Endometrium (tissue), 2 donors: Measurements from ENCODE around the gene HTR3B.
"Not testable (repeated sequence)": the region's sequence is repeated elsewhere in the genome, so short reads cannot be mapped to it uniquely, and the experiment has no call there.

Source experiments
- FAIRE-seq: peaks from 2 replicates; lab custom pipeline; 2012; peaks lifted over from hg19 to GRCh38; lab: Jason Lieb, UNC
- donor health status: control.
- donor health status: control.

HTR3B gene

GRCh38 chr11:113946162-113946561, 41.6 kb downstream of the HTR3B start:
- FAIRE-seq = not testable (repeated sequence)

GRCh38 chr11:113947994-113948393, 43.4 kb downstream of the HTR3B start:
- no peak for FAIRE-seq

DNA sequence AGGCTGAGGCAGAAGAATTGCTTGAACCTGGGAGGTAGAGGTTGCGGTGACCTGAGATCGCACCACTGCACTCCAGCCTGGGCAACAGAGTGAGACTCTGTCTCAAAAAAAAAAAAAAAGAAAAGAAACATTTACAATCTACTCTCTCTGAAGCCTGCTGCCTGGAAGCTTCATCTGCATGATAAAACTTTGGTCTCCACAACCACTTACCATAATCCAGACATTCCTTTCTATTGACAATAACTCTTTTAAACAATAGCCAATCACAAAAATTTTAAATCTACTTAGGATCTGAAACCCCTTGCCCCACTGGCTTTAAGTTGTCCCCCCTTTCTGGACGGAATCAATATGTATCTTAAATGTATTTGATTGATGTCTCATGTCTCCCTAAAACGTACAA, 45.3 kb downstream of the HTR3B start:
- no peak for FAIRE-seq

DNA sequence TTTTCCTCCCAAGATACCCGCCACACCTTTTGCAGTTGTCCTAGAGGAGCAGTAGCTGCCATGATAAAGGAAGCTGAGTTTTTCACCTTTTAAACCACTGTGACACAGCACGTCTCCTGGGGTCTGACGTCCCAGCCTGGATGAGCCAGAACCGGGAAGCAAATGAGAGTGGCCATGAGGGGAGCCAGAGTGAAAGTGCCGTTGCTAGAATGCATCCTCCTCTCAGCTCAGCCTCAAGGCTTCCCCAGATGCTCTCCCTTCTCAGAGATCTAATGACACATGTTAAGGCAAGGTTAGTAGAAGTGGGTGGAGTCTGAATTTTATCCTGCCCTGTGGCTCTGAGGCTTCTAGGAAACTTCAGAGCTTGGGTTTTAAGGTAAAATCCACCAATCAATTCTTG, 46.9 kb downstream of the HTR3B start:
- FAIRE-seq = no peak

DNA sequence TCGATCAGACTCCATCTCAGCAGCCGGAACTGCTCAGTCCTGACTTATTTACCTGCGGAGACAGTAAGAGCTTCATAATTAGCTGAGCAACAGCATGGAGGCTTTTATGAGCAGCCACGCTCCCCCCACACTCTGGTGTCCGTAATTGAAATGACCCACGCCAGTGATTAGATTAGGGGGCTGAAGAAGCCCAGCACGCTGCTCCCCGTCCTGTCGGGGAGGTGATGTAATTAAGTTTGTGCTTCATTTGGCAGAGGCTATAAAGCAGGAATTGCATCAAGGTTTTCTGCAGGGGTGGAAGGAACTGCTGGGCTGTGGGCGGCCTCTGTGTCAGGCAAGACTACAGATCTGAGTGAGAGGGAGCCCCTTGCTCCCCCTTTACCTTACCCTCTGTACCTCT, 47.5 kb downstream of the HTR3B start:
- FAIRE-seq = no peak

GRCh38 chr11:113952588-113952987, 48.0 kb downstream of the HTR3B start:
- no peak for FAIRE-seq

DNA sequence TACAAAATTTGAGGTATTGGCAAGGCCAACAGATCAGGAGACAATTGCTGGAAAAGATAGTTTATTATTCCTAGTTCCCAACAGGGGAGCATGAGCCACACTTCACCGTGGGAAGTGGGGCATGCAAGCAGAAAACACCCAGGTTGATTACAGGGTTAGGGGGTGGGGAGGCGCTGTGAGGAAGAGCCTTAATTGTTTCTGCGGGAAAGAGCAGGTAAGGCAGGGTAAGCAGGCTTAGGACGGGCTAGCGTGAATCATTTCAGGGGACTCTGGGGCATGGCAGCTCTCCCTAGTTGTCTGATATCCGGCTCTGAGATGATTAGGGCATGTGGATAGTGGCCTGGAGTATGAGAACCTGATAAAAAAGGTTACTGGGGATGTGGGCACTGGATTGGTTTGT, 49.6 kb downstream of the HTR3B start:
- FAIRE-seq = no peak

GRCh38 chr11:113956986-113957385, 52.4 kb downstream of the HTR3B start:
- FAIRE-seq = no peak

DNA sequence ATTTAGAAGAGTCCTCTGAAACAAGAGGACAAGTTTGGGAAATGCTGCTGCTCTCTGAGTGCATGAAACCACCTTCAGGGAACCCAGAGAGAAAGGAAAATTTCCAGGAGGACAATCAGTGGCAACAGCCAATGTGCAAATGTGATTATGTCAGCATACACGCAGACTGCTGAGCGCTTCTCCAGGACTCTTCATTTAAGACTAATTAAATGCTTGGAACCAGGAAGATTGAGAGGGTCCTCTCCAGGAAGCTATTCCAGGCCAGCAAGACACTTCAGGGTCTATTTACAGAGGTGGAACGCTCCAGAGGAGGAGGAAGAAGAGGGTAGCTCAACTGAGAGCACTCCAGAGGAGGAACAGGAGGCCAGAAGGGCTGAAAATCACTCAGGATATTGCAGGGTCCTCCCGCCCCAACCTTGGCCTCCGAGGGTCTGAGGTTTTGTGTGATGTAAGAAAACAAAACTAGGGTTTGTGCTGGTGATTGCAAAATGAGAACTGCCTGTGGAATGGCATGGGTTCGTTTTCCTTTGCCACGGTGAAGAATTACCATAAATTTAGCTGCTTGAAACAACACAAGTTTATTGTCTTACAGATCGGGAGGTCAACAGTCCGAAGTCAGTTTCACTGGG, 56.2 kb downstream of the HTR3B start:
- no peak for FAIRE-seq

GRCh38 chr11:113967361-113967760, 62.8 kb downstream of the HTR3B start:
- FAIRE-seq = no peak

DNA sequence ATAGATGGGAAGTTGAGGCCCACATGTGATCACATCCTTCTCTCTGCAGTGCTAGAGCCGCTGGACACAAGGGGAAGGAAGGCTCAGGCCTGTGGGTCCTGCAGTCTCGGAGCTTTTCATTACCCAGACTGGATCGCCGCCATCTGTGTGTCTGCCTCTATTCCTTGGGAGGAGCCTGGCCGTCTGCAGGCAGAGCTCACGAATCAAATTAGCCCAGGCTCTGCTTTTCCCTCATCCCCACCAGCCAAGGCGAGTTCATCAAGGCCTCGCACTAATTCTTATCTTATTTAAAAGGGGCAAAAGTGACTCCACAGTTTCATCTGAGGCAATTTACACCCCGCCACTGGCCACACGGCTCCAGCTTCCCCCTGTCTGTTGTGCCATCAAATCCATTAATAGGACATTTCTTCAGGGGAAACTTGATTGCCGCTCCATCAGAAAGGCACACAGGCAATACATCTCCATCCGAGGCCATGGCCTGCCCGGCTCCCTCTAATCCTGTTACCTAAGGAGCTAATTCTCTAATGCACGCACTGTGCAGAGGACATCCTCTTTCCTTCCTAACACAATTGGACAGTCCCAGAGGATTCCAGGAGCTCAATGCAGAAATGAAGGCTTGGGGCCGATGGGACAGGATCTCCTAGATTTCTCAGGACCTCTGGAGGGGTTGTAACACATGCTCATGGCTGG, 67.1 kb downstream of the HTR3B start:
- no peak for FAIRE-seq

DNA sequence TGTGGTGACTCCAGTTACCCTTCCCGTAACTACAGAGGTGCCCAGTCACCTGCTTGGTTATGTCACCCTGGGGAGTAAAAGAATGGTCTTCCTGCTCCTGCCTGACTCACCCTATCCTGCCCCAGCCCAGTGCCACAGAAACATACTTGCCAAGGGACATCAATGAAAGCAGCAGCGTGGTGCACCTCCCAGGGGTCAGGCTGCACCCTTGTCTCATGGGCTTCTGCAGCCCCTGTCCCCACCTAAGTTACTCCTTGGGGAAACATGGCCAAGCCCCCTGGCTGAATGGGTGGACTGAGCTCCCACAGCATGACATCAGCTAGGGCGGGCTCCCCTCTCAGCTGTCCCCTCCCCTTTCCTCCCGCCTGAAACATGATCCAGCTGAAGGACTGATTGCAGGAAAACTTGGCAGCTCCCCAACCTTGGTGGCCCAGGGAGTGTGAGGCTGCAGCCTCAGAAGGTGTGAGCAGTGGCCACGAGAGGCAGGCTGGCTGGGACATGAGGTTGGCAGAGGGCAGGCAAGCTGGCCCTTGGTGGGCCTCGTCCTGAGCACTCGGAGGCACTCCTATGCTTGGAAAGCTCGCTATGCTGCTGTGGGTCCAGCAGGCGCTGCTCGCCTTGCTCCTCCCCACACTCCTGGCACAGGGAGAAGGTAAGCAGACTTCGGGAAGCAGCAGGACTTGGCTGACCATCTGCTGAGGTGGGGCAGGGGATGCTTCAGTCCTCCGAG, 70.3 kb downstream of the HTR3B start, which contains the start of gene HTR3A:
TSS of gene HTR3A (plus strand) at position 368 of the 730 bp plus-strand sequence. CDS start at position 586, 218 bp downstream.
- FAIRE-seq = no peak

GRCh38 chr11:113977071-113977490, 72.5 kb downstream of the HTR3B start:
- no peak for FAIRE-seq

DNA sequence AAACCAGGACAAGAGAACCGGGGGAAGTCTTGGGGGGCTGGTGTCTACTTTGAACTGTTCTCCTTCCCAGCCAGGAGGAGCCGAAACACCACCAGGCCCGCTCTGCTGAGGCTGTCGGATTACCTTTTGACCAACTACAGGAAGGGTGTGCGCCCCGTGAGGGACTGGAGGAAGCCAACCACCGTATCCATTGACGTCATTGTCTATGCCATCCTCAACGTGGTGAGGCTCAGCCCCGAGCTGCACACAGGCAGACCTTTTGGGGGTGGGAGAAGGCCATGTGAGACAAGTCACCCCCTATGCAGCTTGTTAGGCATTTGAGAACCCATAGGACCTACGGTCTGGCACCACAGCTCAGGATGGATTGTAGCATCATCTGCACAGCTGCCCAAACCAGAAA, 73.1 kb downstream of the HTR3B start:
- no peak for FAIRE-seq

GRCh38 chr11:113979431-113979830, 74.8 kb downstream of the HTR3B start:
- FAIRE-seq = no peak

- FAIRE-seq = no peak
Measured at GRCh38 chr11:113980785-113981184, 76.2 kb downstream of the HTR3B start.

DNA sequence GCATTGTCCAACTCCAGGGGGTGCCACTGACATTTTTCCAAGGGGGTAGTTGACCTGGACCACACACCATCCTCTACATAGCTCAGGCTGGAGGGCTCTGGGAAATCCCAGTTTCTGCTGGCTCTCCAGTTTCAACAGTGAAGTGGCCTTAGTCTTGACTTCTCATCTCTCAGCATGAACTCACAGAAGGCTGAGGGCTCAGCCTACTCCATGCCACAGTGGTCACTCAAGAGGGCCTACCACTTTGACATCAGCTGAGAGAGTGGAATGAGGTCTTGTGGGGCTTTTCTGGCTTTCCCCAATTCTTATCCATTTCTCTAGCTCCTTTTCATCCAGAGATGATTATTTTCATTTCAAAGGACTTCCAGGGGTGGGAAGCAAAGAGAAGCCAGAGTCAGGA, 77.7 kb downstream of the HTR3B start:
- no peak for FAIRE-seq

- FAIRE-seq = no peak
Measured at GRCh38 chr11:113984781-113985180, 80.2 kb downstream of the HTR3B start.

DNA sequence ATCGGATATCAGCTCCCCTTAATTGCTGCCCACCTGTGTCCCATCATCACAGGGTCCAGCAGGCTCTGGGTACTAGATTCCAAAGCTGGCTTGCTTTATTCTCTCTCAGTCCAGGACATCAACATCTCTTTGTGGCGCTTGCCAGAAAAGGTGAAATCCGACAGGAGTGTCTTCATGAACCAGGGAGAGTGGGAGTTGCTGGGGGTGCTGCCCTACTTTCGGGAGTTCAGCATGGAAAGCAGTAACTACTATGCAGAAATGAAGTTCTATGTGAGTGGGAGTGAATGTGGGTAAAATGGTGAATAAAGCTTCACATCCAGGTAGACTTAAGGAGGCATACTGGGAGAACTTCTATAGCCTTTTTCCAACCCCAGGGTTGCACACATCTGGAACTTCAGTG, 81.3 kb downstream of the HTR3B start:
- no peak for FAIRE-seq

- FAIRE-seq = no peak
Measured at GRCh38 chr11:113986351-113987140, 82.0 kb downstream of the HTR3B start.

DNA sequence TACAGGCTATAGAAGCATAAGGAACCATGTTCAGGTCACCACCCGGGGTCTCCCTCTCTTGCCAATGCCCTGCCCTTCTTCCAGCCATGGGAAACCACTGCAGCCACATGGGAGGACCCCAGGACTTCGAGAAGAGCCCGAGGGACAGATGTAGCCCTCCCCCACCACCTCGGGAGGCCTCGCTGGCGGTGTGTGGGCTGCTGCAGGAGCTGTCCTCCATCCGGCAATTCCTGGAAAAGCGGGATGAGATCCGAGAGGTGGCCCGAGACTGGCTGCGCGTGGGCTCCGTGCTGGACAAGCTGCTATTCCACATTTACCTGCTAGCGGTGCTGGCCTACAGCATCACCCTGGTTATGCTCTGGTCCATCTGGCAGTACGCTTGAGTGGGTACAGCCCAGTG, 84.8 kb downstream of the HTR3B start:
- no peak for FAIRE-seq

GRCh38 chr11:113989916-113990315, 85.3 kb downstream of the HTR3B start:
- FAIRE-seq = no peak
